Measurements from ENCODE around the gene KNDC1.

DNA sequence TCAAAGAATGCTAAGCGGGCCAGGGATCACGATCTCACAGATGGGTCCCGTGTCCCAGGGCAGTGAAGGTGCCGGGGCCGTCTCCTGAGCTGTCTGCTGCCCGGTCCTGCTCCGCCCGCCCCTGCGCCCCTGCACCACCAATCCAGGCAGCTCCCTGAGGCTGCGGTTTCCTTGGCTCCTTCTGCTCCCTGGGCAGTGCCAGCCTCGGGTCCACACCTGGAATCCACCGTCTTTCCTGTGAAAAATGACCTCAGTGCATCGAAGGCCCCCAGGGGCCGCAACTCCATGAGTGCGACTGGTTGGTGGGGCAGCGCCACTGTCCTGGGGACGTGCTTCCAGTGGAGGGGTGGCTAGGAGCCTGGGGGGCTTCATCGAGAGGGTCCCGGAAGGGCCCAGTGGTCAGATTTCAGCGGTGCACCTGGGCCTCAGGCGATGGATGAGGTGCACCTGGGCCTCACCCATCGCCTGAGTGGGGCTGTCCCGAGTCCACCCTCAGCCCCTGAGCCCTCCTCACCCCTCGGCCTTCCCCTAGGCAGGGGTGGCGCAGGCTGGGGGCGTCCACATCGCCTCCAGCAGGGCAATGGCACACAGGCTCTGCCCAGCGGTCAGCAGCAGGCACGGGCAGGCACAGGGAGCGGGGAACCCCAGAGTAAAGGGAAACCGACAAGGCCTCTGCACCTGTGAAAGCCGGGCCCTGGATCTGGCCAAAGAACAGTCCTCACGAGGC lies 45.1 kb upstream of the KNDC1 start:
- TF ChIP-seq, protein P1, sequence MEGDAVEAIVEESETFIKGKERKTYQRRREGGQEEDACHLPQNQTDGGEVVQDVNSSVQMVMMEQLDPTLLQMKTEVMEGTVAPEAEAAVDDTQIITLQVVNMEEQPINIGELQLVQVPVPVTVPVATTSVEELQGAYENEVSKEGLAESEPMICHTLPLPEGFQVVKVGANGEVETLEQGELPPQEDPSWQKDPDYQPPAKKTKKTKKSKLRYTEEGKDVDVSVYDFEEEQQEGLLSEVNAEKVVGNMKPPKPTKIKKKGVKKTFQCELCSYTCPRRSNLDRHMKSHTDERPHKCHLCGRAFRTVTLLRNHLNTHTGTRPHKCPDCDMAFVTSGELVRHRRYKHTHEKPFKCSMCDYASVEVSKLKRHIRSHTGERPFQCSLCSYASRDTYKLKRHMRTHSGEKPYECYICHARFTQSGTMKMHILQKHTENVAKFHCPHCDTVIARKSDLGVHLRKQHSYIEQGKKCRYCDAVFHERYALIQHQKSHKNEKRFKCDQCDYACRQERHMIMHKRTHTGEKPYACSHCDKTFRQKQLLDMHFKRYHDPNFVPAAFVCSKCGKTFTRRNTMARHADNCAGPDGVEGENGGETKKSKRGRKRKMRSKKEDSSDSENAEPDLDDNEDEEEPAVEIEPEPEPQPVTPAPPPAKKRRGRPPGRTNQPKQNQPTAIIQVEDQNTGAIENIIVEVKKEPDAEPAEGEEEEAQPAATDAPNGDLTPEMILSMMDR (IDR thresholded peaks at IDR 0.05) = no peak
- TF ChIP-seq POLR2A (IDR thresholded peaks at IDR 0.05) = no peak
